ENCODE data around the gene UBE2R2. TPM values are rescaled to one million over a fixed set of nuclear protein-coding genes. Genes with fewer than 3 reads are reported as not detected.
A peak's percentile ranks its signal among the peaks of the same experiment; 100 is the strongest.

The UBE2R2 gene
- total and polyA plus RNA-seq, 7 experiments from 2014 or later = 16.9 to 40.8 (median 28.6) TPM

GRCh38 chr9:33914887-33915628 is 98.1 kb downstream of the UBE2R2 start:
- H3K4me3 ChIP-seq (ENCODE audit: low read length) = no peak overlapping the region
- ATAC-seq = no peak
- intact Hi-C loops (cut with micrococcal nuclease) = no loop called here
- ChIA-PET CTCF (no interaction called here), POLR2A (interaction anchor here (0.6 to 0.7 kb wide), 2 partner anchors 14 to 43 kb away, joined by 3 read pairs; no protein-coding TSS in a partner anchor)
- no peaks in the 10 kb centered on the region for H3K9me3 ChIP-seq (ENCODE audit: control insufficient read depth in 2 of 3, low read length in 3 of 3)
- H3K9me3 Mint-ChIP-seq = no peaks in the 10 kb centered on the region
- H3K4me1 Mint-ChIP-seq = peaks cover 0 to 7% (median 0%) of the 10 kb centered on the region in 7 donors
- no peaks in the 10 kb centered on the region for H3K27me3 ChIP-seq (ENCODE audit: control insufficient read depth in 2 of 2, insufficient read depth in 2 of 2, low read length in 2 of 2)
- H3K4me1 ChIP-seq (ENCODE audit: control insufficient read depth in 2 of 2, insufficient read depth in 2 of 2, low read length in 2 of 2) = no peaks in the 10 kb centered on the region
- no peak for DNase-seq
- no peak overlapping the region for H3K4me3 Mint-ChIP-seq
- H3K27me3 Mint-ChIP-seq = no peaks in the 10 kb centered on the region
- peaks cover 0 to 48% (median 9%) of the 10 kb centered on the region in 3 experiments for H3K36me3 ChIP-seq (ENCODE audit: control insufficient read depth in 2 of 3, insufficient read depth in 3 of 3, low read length in 3 of 3)
- no peak overlapping the region for H3K27ac ChIP-seq (ENCODE audit: low read depth, low read length)
- H3K36me3 Mint-ChIP-seq = peaks cover 9 to 29% (median 22%) of the 10 kb centered on the region in 5 donors
- H3K27ac Mint-ChIP-seq = peak overlapping the region; percentile 15 to 71 (median 50)

GRCh38 chr9:33917036-33917435 is 100.1 kb downstream of the UBE2R2 start:
- Mint-ChIP-seq H3K4me3 (no peak overlapping the region), H3K27me3 (no peaks in the 10 kb centered on the region), H3K4me1 (peaks cover 0 to 8% (median 0%) of the 10 kb centered on the region in 7 donors), H3K9me3 (no peaks in the 10 kb centered on the region), H3K36me3 (peaks cover 13 to 34% (median 22%) of the 10 kb centered on the region in 5 donors), H3K27ac (peak overlapping the region in 2 of 9 donors; percentile 52 to 75)
- Histone ChIP-seq H3K27ac (ENCODE audit: low read depth, low read length) (no peak overlapping the region), H3K36me3 (ENCODE audit: control insufficient read depth in 2 of 3, insufficient read depth in 3 of 3, low read length in 3 of 3) (peaks cover 9 to 60% (median 11%) of the 10 kb centered on the region in 3 experiments), H3K27me3 (ENCODE audit: control insufficient read depth in 2 of 2, insufficient read depth in 2 of 2, low read length in 2 of 2) (no peaks in the 10 kb centered on the region), H3K4me1 (ENCODE audit: control insufficient read depth in 2 of 2, insufficient read depth in 2 of 2, low read length in 2 of 2) (no peaks in the 10 kb centered on the region), H3K9me3 (ENCODE audit: control insufficient read depth in 2 of 3, low read length in 3 of 3) (no peaks in the 10 kb centered on the region), H3K4me3 (ENCODE audit: low read length) (no peak overlapping the region)
- no peak for ATAC-seq
- intact Hi-C loops (cut with micrococcal nuclease) = no loop called here
- DNase-seq = no peak
- CTCF ChIA-PET = no interaction called here
- POLR2A ChIA-PET = interaction anchor here (0.6 kb wide), 1 partner anchor 98 kb away, joined by 4 read pairs; no protein-coding TSS in a partner anchor

- Mint-ChIP-seq H3K4me3 (no peak overlapping the region), H3K4me1 (peaks cover 0 to 8% (median 0%) of the 10 kb centered on the region in 7 donors), H3K9me3 (no peaks in the 10 kb centered on the region), H3K36me3 (peaks cover 14 to 42% (median 22%) of the 10 kb centered on the region in 5 donors), H3K27ac (peak overlapping the region in 8 of 9 donors; percentile 1 to 83 (median 62)), H3K27me3 (no peaks in the 10 kb centered on the region)
- Histone ChIP-seq H3K4me1 (ENCODE audit: control insufficient read depth in 2 of 2, insufficient read depth in 2 of 2, low read length in 2 of 2) (no peaks in the 10 kb centered on the region), H3K27ac (ENCODE audit: low read depth, low read length) (no peak overlapping the region), H3K9me3 (ENCODE audit: control insufficient read depth in 2 of 3, low read length in 3 of 3) (no peaks in the 10 kb centered on the region), H3K27me3 (ENCODE audit: control insufficient read depth in 2 of 2, insufficient read depth in 2 of 2, low read length in 2 of 2) (no peaks in the 10 kb centered on the region), H3K36me3 (ENCODE audit: control insufficient read depth in 2 of 3, insufficient read depth in 3 of 3, low read length in 3 of 3) (peaks cover 9 to 69% (median 21%) of the 10 kb centered on the region in 3 experiments), H3K4me3 (ENCODE audit: low read length) (no peak overlapping the region)
- intact Hi-C loops (cut with micrococcal nuclease) = no loop called here
- DNase-seq (no peak), ATAC-seq (no peak)
- CTCF ChIA-PET = no interaction called here
- POLR2A ChIA-PET = interaction anchor here (0.7 kb wide), 1 partner anchor 984 kb away, joined by 3 read pairs; no protein-coding TSS in a partner anchor
These were observed 102.4 kb downstream of the UBE2R2 start for GRCh38 chr9:33919276-33919897.

GRCh38 chr9:33921967-33922895 is 105.3 kb downstream of the UBE2R2 start:
- ChIA-PET CTCF (no interaction called here), POLR2A (interaction anchor here (0.6 kb wide), 1 partner anchor 31 kb away, joined by 3 read pairs; no protein-coding TSS in a partner anchor)
- no peak overlapping the region for H3K4me3 Mint-ChIP-seq
- Histone ChIP-seq H3K27ac (ENCODE audit: low read depth, low read length) (no peak overlapping the region), H3K4me3 (ENCODE audit: low read length) (no peak overlapping the region), H3K9me3 (ENCODE audit: control insufficient read depth in 2 of 3, low read length in 3 of 3) (no peaks in the 10 kb centered on the region), H3K36me3 (ENCODE audit: control insufficient read depth in 2 of 3, insufficient read depth in 3 of 3, low read length in 3 of 3) (peaks cover 4 to 86% (median 26%) of the 10 kb centered on the region in 3 experiments), H3K27me3 (ENCODE audit: control insufficient read depth in 2 of 2, insufficient read depth in 2 of 2, low read length in 2 of 2) (no peaks in the 10 kb centered on the region), H3K4me1 (ENCODE audit: control insufficient read depth in 2 of 2, insufficient read depth in 2 of 2, low read length in 2 of 2) (no peaks in the 10 kb centered on the region)
- no peaks in the 10 kb centered on the region for H3K9me3 Mint-ChIP-seq
- intact Hi-C loops (cut with micrococcal nuclease) = loop anchor here (1.0 to 5.0 kb wide), 3 partner anchors 109 to 455 kb away; partner anchors contain the start of gene MYORG (in 1 of the 2)
- peaks cover 2 to 42% (median 10%) of the 10 kb centered on the region in 5 donors for H3K36me3 Mint-ChIP-seq
- ATAC-seq = peak; percentile 45
- H3K27me3 Mint-ChIP-seq = no peaks in the 10 kb centered on the region
- peak in 4 of 9 donors; percentile 7 to 16 (median 10) for DNase-seq
- H3K27ac Mint-ChIP-seq = peak overlapping the region in 5 of 9 donors; percentile 19 to 74 (median 25)
- peaks cover 0 to 5% (median 0%) of the 10 kb centered on the region in 7 donors for H3K4me1 Mint-ChIP-seq

- Mint-ChIP-seq H3K4me3 (no peak overlapping the region), H3K27me3 (no peaks in the 10 kb centered on the region), H3K27ac (peak overlapping the region in 2 of 9 donors; percentile 43 to 79), H3K9me3 (no peaks in the 10 kb centered on the region), H3K4me1 (peaks cover 0 to 5% (median 0%) of the 10 kb centered on the region in 7 donors), H3K36me3 (peaks cover 0 to 42% (median 10%) of the 10 kb centered on the region in 5 donors)
- POLR2A ChIA-PET = no interaction called here
- Histone ChIP-seq H3K36me3 (ENCODE audit: control insufficient read depth in 2 of 3, insufficient read depth in 3 of 3, low read length in 3 of 3) (peaks cover 0 to 86% (median 26%) of the 10 kb centered on the region in 3 experiments), H3K9me3 (ENCODE audit: control insufficient read depth in 2 of 3, low read length in 3 of 3) (no peaks in the 10 kb centered on the region), H3K27ac (ENCODE audit: low read depth, low read length) (no peak overlapping the region), H3K4me3 (ENCODE audit: low read length) (no peak overlapping the region), H3K27me3 (ENCODE audit: control insufficient read depth in 2 of 2, insufficient read depth in 2 of 2, low read length in 2 of 2) (no peaks in the 10 kb centered on the region), H3K4me1 (ENCODE audit: control insufficient read depth in 2 of 2, insufficient read depth in 2 of 2, low read length in 2 of 2) (no peaks in the 10 kb centered on the region)
- intact Hi-C loops (cut with micrococcal nuclease) = loop anchor here in 1 of 2 donors (5.0 kb wide), 2 partner anchors 111 to 454 kb away; partner anchors contain the start of gene MYORG
- CTCF ChIA-PET = no interaction called here
- no peak for ATAC-seq
- DNase-seq = no peak
These were observed 106.1 kb downstream of the UBE2R2 start for GRCh38 chr9:33923079-33923478.
